ENCODE data around the gene TNFSF11.

Gene TNFSF11

GRCh38 chr13:42611086-42611779 lies 37.3 kb downstream of the TNFSF11 start:
- no peak for DNase-seq

GRCh38 chr13:42612021-42612765 lies 38.2 kb downstream of the TNFSF11 start:
- DNase-seq, result no peak

DNA sequence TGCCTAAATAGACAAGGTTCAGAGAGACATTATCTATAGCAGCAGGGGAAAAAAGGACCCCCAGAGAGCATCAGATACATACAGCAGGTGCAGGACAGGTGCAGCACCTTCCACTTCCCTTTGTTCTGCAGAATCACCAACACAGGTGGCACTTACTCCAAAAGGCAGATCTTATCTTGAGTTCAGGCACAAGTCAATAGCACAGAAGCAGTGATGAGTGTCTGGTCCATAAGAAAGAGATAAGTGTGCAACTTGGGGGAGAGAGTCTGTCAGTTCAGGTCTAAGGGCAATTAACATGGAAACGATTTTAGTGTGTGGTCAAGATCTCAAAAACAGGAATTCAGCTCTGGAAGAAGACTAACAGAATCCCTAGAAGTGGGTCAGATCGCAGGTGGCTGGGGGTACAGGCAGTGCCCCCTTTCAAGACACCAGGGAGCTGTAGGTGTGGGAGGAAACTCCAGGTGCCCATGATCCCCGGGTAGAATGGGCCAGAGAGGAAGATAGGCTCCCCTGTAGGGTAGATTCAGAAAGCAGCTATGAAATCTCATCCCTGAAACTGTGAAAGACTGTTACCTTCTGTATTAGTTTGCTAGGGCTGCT lies 40.6 kb downstream of the TNFSF11 start:
- no peak for DNase-seq

DNA sequence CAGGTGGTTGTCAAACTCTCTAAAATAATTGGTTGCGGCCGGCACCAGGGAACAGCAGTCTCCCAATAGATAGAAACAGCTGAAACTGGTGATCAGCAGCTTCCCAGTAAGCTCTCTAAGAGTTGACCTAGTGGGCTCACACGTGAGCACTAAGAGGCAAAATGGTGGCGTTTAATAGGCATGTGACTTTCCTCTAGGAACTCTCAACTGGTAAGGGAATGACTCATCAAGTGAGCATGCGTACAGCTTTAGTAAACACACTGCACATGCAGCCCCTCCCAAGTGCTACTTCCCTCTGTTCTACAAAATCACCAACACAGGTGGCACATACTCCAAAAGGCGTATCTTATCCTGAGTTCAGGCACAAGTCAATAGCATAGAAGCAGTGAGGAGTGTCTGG lies 41.7 kb downstream of the TNFSF11 start:
- DNase-seq, result no peak

- DNase-seq, result no peak
Observed at GRCh38 chr13:42617221-42617620, 43.3 kb downstream of the TNFSF11 start.

- DNase-seq, result no peak
Observed at GRCh38 chr13:42623916-42624315, 50.0 kb downstream of the TNFSF11 start.

- no peak for DNase-seq
Observed at GRCh38 chr13:42625611-42626010, 51.7 kb downstream of the TNFSF11 start.

- no peak for DNase-seq
Observed at GRCh38 chr13:42626176-42626860, 52.4 kb downstream of the TNFSF11 start.

DNA sequence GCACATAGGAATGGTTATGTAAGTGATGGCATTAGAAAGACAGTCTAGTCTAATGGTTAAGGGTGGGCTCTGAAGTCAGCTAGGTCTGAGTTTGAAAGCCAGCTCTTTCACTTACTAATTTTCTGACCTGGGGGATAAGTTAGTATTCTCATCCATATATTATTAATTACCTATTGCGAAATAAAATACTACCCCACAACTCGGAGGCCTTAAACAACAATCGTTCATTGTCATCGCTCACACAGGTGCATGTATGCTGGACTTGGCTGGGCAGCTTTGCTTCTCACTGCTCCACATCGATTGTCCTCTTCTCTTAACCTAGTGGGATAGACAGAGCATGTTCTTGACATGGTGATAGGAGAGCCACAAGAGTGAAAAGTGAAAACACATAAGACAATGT lies 54.7 kb downstream of the TNFSF11 start:
- DNase-seq, result no peak

GRCh38 chr13:42631181-42631580 lies 57.2 kb downstream of the TNFSF11 start:
- DNase-seq, result no peak

DNA sequence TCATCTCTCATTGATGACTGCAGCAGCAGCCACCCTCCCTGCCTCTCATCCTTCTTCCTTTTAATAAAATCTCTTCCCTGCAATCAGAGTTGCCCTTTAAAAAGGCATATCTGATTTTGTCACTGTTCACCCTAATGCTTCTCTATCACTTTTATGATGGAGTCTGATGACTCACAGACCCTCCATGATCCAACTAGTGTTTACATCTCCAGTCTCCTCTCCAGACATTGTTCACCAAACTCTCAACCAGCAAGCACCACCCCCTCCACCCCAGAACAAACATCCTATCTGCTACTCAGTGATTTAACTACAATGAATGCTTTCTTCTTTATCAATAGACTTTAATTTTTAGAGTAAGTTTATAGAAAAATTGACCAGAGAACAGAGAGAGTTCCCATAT lies 59.5 kb downstream of the TNFSF11 start:
- DNase-seq, result no peak

DNA sequence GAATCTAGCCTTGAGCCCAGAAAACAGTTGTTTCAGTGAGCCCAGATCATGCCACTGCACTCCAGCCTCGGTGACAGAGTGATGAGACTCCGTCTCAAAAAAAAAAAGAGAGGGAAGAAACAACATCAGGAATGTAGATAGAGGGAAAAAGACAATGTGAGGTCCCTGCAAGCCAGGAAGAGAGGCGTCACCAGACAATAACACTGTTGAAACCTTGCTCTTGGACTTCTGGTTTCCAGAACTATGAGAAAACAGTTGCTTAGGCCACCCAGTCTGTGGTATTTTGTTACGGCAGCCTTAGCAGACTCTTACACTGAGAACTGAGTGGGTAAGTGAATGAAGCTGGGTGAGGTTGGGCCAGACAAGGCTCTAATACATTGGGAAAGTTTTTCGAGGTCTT lies 64.1 kb downstream of the TNFSF11 start:
- DNase-seq, result no peak

DNA sequence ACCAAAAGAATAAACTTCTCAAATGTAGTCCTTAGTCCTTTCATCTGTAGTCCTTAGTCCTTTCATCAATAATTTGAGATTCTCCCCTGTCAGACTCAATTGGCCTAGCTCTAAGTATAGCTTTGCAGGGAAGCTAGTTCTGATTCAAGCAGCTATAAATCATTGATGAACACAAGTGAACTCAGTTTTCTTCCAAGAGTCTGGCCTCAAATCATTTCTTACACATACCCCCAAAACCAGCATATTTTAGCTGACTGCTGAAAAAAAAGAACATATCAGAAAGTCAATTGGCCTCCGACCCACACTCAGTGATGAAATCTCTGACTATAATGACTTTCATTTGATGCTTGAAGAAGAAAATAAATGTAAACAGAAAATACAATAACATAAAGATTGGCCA lies 64.9 kb downstream of the TNFSF11 start:
- DNase-seq, result no peak

- DNase-seq, result no peak
Observed at GRCh38 chr13:42643076-42643475, 69.1 kb downstream of the TNFSF11 start.

DNA sequence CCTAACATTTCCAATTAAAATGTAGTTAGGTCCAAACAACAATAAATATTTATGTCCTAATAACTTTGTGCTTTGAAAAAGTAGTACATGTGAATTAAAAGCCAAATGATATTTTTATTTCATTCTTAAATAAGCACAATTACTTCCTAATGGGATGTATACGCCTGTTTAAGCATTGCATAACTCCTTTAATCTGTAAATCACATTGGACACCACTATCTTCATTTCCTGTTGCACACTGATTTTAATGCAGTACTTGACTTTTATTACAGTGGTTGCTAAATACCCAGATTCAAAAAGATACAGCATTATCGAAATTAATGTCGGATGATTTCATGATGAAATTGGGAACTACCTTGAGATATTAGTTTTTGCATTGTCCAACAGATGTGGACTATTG lies 70.9 kb downstream of the TNFSF11 start:
- no peak for DNase-seq

GRCh38 chr13:42645717-42646116 lies 71.8 kb downstream of the TNFSF11 start:
- DNase-seq, result no peak

- DNase-seq, result no peak
Observed at GRCh38 chr13:42649141-42649540, 75.2 kb downstream of the TNFSF11 start.

- DNase-seq, result no peak
Observed at GRCh38 chr13:42649831-42650230, 75.9 kb downstream of the TNFSF11 start.

- DNase-seq, result no peak
Observed at GRCh38 chr13:42650506-42650905, 76.6 kb downstream of the TNFSF11 start.

DNA sequence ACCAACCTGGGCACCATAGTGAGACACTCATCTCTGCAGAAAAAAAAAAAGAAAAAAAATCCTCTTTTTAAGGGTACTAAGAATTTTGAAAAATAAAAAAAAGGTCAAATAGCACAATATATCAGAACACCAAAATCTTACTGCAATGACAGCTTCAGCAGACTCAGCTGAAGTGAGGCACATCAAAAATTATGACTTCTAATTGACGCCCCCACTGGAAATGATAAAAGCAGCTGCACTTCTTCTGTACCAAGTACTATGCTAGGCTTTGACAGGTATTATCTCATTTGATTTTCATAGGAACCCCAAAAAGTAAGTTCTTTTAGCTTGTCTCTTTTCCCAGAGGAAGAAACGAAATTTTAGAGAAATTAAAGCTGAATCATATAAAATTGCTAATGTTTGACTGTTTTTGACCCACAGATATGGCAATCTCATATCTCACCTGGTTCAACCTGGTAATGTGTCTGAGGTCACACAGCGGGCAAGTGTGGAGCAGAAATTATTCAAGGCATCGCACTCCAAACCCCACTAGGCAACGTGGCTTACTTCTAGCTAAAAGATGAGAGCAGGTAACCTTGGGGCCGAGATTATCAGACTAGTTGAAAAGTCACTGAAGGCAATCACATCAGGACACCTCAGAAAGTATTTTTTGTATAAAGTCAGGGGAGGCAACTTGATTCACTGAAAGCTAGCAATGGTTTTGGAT lies 78.1 kb downstream of the TNFSF11 start:
- no peak for DNase-seq

GRCh38 chr13:42652642-42653415 lies 78.9 kb downstream of the TNFSF11 start:
- DNase-seq, result no peak

DNA sequence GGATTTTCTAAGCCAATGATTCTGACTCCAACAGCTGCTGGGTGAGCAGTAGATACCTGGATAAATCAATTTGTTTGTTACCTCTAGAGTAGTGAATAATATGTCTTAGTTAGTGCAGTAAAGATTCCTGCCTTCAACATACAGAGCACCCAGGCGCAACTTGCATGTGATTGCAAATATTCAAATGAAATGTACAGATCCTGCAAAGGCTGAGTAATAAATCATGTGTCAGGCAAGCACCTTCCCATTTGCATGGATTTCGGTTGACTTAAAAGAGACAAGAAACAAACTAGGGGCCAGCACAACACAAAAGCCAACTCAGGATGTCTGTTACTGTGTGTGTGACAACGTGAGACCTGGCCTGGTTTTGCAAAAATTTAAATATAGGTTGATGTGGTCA lies 79.7 kb downstream of the TNFSF11 start:
- DNase-seq, result no peak

Data from right kidney (tissue), 1 donor.